DMS153 treated with DMSO at 0.1 percent for 48 hours (cell line): ENCODE data around the gene RPS6KA5.
"Not testable (repeated sequence)": the region's sequence is repeated elsewhere in the genome, so short reads cannot be mapped to it uniquely, and the experiment has no call there.

Experiments
- DNase-seq: peaks from one replicate; lab custom pipeline; 2025; ENCODE audit not compliant: unreplicated experiment; lab: John Stamatoyannopoulos, UW

Gene RPS6KA5

DNA sequence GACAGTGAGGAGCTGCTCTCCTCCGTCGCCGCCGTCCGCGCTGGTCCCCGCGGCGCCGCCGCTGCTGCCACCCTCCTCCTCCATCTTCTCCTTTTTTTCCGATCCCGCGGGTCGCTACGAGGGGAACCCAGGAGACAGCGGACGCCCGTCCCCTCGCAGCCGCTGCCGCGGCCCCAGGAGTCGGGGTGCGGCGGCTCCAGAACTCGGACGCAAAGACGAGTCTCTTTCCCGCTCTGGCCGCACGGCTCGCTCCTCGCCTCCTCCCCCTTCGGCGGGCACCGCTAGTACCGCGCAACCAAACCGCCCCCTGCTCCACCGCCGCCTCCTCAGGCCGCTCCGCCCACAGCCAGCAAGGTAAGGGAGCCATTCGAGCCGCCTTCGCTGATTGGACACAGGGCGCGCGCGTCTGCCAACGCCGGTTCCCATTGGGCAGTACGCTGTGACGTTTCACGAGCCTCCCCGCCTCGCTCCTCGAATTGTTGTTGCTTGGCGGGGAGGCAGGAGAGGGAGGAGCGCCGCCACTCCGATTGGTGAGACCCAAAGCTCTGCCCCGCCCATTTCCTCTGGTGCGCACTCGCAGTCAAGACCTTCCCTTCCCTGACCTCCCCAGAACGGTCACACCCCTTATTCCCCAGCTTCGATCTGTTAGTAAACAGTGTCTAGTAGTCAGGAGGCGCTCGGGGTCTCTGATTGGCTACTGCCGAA lies at the start of gene RPS6KA5:
RPS6KA5 (minus strand) TSS at position 291 of the 705 bp plus-strand sequence; CDS start at position 84, 207 bp downstream.
- peak; percentile 99 for DNase-seq

- DNase-seq: no peak
These were observed 48.6 kb upstream of the RPS6KA5 start for GRCh38 chr14:91108941-91109611.

DNA sequence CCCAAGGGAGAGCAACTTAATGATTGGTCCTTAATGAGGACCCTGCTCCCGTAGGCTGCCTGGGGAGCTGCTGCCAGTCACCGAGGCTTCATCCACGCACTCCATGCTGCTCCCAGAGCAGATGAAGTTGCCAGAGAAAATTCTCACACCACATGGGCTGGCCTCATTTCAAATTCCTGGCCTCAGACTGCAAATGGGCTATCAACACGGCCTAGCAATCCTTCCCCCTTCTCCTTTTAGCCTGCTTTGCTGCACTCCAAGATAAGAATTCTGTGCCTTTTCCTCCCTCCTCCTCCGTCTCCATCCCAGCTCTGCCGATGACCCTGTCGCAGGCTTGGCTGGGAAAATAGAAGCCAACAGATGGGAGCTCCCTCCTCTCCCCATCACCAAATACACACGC lies 42.7 kb upstream of the RPS6KA5 start:
- DNase-seq: no peak

GRCh38 chr14:91100102-91100501 lies 39.7 kb upstream of the RPS6KA5 start:
- no peak for DNase-seq

DNA sequence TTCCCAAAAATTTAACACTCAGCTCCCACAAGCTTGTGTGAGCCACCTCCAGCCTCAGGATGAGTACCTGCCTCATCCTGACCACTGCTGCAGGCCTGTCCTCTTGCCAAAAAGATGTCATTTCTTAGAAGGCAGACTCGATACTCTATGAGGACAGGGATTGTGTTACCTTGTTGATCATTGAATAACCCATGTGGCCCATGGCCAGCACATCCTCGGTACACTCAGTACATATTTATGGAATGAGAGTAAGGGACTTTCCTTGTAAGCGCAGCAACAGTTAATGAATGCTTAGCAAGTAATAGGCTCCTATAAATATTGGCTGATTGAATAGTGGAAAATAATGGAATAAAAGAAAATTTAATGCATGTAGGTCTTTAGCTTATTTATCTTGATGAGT lies 38.1 kb upstream of the RPS6KA5 start:
- no peak for DNase-seq

- not testable (repeated sequence) for DNase-seq
These were observed 37.2 kb upstream of the RPS6KA5 start for GRCh38 chr14:91097657-91098056.

GRCh38 chr14:91095178-91095577 lies 34.7 kb upstream of the RPS6KA5 start:
- no peak for DNase-seq

- no peak for DNase-seq
These were observed 34.3 kb upstream of the RPS6KA5 start for GRCh38 chr14:91094772-91095171.

DNA sequence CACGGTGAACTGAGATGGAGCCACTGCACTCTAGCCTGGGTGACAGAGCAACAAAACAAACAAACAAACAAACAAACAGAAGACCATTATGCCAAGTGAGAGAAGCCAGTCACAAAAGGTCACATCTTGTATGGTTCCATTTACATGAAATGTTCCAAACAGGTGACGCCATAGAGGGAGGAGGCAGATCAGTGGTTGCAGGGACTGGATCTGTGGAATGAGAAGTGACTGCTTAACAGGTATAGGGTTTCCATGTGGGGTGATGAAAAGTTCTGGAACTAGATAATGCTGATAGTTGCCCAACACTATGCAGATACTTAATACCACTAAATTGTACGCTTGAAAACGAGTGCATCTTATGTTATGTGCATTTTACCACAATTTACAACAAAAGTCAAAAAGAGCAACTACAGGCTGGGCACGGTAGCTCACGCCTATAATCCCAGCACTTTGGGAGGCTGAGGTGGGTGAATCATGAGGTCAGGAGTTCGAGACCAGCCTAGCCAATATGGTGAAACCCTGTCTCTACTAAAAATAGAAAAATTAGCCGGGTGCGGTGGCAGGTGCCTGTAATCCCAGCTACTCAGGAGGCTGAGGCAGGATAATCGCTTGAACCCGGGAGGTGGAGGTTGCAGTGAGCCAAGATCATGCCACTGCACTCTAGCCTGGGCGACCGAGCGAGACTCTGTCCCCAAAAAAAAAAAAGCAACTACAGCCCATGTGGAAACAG lies 33.5 kb upstream of the RPS6KA5 start:
- not testable (repeated sequence) for DNase-seq

DNA sequence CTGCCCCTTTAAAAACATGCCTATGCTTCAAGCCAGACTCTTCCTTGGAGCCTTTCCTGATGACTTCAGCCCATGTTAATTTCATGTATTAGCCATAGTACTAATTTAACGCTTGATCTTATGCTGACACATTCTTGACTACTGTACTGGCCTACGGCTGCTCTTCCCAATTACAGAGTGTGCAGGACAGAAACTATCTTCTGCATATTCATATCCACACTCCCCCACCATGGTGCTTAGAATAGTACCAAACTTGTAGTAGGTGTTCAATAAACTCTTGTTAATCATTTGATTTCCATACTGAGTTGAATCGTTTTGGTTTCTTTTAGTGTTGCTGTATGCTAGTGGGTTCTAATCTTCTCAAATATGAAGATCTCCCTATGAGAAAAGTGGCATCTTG lies 31.6 kb upstream of the RPS6KA5 start:
- DNase-seq: no peak

- DNase-seq: no peak
These were observed 30.3 kb upstream of the RPS6KA5 start for GRCh38 chr14:91090743-91091142.

DNA sequence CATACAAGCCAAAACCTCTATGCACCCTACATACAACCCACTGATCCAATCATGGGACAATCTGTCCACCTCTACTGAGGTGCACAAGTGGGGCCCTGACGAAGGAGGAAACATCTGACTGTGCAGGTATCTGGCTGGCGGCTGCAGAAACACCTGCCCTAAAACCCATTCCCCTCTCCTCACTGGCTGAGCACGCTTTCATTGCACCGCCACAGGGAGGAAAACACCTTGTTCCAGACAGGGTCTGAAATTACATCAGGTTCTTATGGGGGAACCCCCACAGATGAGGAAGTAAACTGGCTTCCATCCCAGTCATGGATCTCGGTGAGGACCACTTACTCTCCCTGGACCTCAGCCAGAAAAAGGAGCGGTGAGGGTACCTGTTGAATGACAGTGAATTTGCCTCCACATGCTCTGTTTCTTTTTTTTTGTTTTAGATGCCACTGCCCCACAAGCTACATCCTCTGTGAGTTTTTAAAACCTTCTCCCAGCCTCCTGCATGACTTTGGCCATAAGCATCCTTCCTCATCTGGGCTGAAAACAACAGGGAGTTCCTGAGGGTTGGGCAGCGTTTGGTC lies 29.6 kb upstream of the RPS6KA5 start:
- no peak for DNase-seq

GRCh38 chr14:91088585-91089235 lies 28.3 kb upstream of the RPS6KA5 start:
- no peak for DNase-seq

DNA sequence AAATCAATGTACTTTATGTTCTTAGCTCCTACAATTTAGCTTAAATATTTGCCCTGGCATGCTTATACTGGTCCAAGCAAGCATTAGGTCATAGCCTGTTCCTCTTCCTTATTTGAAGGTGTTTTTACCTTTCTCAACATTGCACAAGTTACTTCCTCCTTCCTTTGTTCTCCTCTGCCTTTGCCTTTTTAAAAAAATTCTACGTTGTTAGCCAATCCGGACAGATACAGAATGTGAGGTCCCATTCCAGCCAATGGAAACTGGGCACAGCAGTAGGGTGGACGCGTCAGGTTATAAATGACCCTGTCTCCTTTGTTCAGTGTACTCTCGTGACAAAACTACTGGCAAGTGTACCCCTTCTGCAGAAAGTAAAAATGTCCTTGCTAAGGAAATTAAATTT lies 27.0 kb upstream of the RPS6KA5 start:
- not testable (repeated sequence) for DNase-seq

DNA sequence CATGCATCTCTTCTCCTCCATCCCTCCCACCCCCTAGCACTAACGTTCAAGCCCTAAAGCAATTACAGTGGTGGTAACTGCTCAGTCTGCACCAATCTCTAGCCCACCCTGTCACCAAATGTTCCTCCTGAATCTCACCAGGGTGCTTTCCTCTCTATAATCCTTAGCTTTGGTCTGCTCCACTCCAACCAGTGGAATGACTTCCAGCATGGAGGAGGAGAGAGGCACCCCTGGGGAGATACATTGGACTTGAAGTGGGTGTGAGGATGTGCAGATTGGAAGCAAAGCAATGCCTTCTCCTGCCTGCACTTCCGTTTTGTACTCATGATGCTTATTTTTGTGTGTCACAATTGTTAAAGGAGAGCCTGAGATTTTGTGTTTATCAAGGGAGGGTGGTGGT lies 24.1 kb upstream of the RPS6KA5 start:
- no peak for DNase-seq

DNA sequence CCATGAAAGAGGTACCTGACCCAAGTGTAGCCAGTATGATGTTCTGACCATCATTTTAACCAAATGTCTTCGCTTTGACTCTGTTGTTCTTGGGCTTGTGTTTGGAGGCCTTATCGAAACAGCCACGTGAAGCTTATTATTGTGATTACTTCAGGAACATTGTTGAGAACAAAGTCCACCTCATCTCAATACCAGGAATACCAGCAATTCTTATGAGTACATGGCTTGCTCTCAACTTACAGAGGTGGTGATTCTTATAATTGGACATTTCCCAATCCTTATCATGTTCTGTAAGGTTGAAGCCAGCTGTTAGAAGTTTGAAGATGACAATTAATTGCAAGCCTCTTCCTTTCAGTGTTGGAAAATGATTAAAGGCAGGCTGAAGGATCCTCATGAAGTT lies 21.8 kb upstream of the RPS6KA5 start:
- no peak for DNase-seq

GRCh38 chr14:91080071-91080470 lies 19.6 kb upstream of the RPS6KA5 start:
- no peak for DNase-seq

DNA sequence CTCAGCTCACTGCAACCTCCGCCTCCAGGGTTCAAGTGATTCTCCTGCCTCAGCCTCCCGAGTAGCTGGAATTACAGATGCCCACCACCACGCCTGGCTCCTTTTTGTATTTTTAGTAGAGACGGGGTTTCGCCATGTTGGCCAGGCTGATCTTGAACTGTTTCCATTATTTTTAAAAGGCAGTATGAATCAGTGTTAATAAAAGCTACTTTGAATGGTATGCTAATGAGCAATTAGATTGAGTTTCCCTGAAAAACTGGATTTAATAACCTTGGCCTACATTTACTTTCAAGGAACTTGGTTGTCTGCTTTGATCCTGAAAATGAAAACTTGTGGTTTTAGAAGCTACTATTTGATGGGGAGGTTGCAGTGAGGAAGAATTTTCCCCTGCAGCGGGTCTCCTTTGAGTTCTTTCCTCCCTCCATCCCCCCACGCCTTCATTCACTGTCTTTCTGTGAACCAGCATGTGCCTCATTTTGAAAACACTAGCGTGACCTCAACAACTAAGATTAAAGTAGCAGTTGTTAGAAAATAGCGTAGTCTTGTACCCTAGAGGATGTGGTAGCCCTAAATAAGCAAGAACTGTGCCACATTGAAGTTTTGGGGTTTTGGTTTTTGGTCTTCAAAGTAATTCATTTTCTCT lies 17.8 kb upstream of the RPS6KA5 start:
- DNase-seq: no peak

DNA sequence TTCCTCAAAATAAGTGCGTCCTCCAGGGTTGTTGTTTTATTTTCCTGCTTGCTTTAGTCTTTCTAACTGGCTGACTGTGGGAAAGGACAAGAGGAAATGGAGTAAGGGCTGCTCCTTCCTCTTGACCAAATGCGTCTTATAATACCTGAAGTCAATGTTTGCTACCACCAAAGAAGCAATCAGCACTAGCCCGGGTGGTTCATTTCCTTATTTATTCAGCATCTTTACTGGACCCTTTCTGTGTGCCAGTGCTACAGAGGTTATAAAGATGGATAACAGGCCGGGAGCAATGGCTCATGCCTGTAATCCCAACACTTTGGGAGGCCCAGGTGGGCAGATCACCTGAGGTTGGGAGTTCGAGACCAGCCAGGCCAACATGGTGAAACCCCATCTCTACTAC lies 15.1 kb upstream of the RPS6KA5 start:
- DNase-seq: no peak

- DNase-seq: no peak
These were observed 10.1 kb upstream of the RPS6KA5 start for GRCh38 chr14:91070572-91070971.

GRCh38 chr14:91068642-91069041 lies 8.2 kb upstream of the RPS6KA5 start:
- DNase-seq: no peak
